GM19043 (cell line): ENCODE data around the gene CDHR5.
"Not testable (repeated sequence)": the region's sequence is repeated elsewhere in the genome, so short reads cannot be mapped to it uniquely, and the experiment has no call there.

Source experiments
- ATAC-seq: cut with Tn5 transposase; IDR thresholded peaks from one replicate; pipeline ENCODE4 v1.9.1; 2021; ENCODE audit warnings: low read depth; ENCODE audit not compliant: unreplicated experiment

Gene CDHR5

GRCh38 chr11:592501-592900 lies 32.3 kb downstream of the CDHR5 start:
- ATAC-seq, result no peak

GRCh38 chr11:590997-591396 lies 33.8 kb downstream of the CDHR5 start:
- no peak for ATAC-seq

- ATAC-seq, result no peak
Measured at GRCh38 chr11:589798-590197, 35.0 kb downstream of the CDHR5 start.

GRCh38 chr11:587978-588380 lies 36.8 kb downstream of the CDHR5 start:
- no peak for ATAC-seq

GRCh38 chr11:587546-587945 lies 37.2 kb downstream of the CDHR5 start:
- no peak for ATAC-seq

- ATAC-seq, result no peak
Measured at GRCh38 chr11:586376-587316, 38.1 kb downstream of the CDHR5 start.

- no peak for ATAC-seq
Measured at GRCh38 chr11:584287-584686, 40.5 kb downstream of the CDHR5 start.

- no peak for ATAC-seq
Measured at GRCh38 chr11:581752-582151, 43.0 kb downstream of the CDHR5 start.

GRCh38 chr11:581342-581741 lies 43.4 kb downstream of the CDHR5 start:
- ATAC-seq, result no peak

GRCh38 chr11:579830-580601 lies 44.7 kb downstream of the CDHR5 start:
- ATAC-seq, result no peak

GRCh38 chr11:578276-579035 lies 46.3 kb downstream of the CDHR5 start:
- no peak for ATAC-seq

GRCh38 chr11:577611-577894 lies 47.2 kb downstream of the CDHR5 start:
- no peak for ATAC-seq

GRCh38 chr11:576811-577610 lies 47.7 kb downstream of the CDHR5 start:
- ATAC-seq, result no peak

- ATAC-seq, result peak; percentile 77
Measured at GRCh38 chr11:575996-576768, 48.6 kb downstream of the CDHR5 start, which contains the start of gene PHRF1. PHRF1 (plus strand) TSS chr11:576470; CDS start chr11:581513, 5,043 bp downstream.

- peak; percentile 27 for ATAC-seq
Measured at GRCh38 chr11:575313-575995, 49.3 kb downstream of the CDHR5 start.

- ATAC-seq, result no peak
Measured at GRCh38 chr11:574632-575312, 50.0 kb downstream of the CDHR5 start.

- not testable (repeated sequence) for ATAC-seq
Measured at GRCh38 chr11:574031-574570, 50.7 kb downstream of the CDHR5 start.

- ATAC-seq, result no peak
Measured at GRCh38 chr11:573146-573759, 51.5 kb downstream of the CDHR5 start.
